HepG2 (cell line): Measurements from ENCODE around the gene USP30. TPM values are rescaled to one million over a fixed set of nuclear protein-coding genes. Genes with fewer than 3 reads are reported as not detected.

Experiments used
- CEBPB ChIP-seq: IDR thresholded peaks from 2 replicates; pipeline ENCODE4 v1.6.1; 2011; ENCODE audit warnings: low read depth, low read length, improper control_type of control experiment, borderline replicate concordance
- KDM5B ChIP-seq: sonication (generic); formaldehyde crosslinking; IDR thresholded peaks from 2 replicates; pipeline ENCODE4 v1.4.0; 2020; ENCODE audit warnings: missing genetic modification reagents, mild to moderate bottlenecking, borderline replicate concordance
- KDM6A ChIP-seq: IDR thresholded peaks from 2 replicates; pipeline ENCODE4 v1.6.1; 2016; ENCODE audit warnings: low read depth
- MEF2D ChIP-seq: sonication (generic); formaldehyde crosslinking; IDR thresholded peaks from 2 replicates; pipeline ENCODE4 v1.5.1; 2020; ENCODE audit warnings: mild to moderate bottlenecking, missing genetic modification reagents
- MIER2 ChIP-seq: IDR thresholded peaks from 2 replicates; pipeline ENCODE4 v1.6.1; 2016; ENCODE audit warnings: missing biosample characterization, missing genetic modification reagents
- NONO ChIP-seq, 2 experiments: fragments of 450-650 bp in 1 of 2; sonication (generic) in 1 of 2; formaldehyde crosslinking in 1 of 2; IDR thresholded peaks in 1 of 2; conservative IDR thresholded peaks in 1 of 2; 2 replicates each; pipeline versions ENCODE4 v1.6.1 to v1.8.0; 2017 to 2022; ENCODE audit warnings: mild to moderate bottlenecking in 1 of 2, missing genetic modification reagents in 1 of 2, moderate library complexity in 1 of 2
- PBX2 ChIP-seq: IDR thresholded peaks from 2 replicates; pipeline ENCODE4 v1.6.1; 2016; ENCODE audit warnings: control low read depth
- PITX1 ChIP-seq: sonication (generic); formaldehyde crosslinking; IDR thresholded peaks from 2 replicates; pipeline ENCODE4 v1.5.1; 2020; ENCODE audit warnings: mild to moderate bottlenecking, missing genetic modification reagents
- RBFOX2 ChIP-seq: fragments of 200-400 bp; formaldehyde crosslinking; IDR thresholded peaks from 2 replicates; pipeline ENCODE4 v1.6.1; 2017; ENCODE audit warnings: low read depth, mild to moderate bottlenecking, low read length
- REST ChIP-seq, 2 experiments: IDR thresholded peaks; 2 replicates each; pipeline ENCODE4 v1.6.1; 2011 to 2012; ENCODE audit warnings: low read length in 2 of 2, borderline replicate concordance in 1 of 2, low read depth in 1 of 2, mild to moderate bottlenecking in 1 of 2, moderate library complexity in 1 of 2
- SKI ChIP-seq: fragments of 450-650 bp; IDR thresholded peaks from one replicate; pipeline ENCODE4 v1.6.1; 2018; ENCODE audit warnings: mild to moderate bottlenecking; ENCODE audit not compliant: partially characterized antibody
- TFAP4 ChIP-seq: sonication (generic); IDR thresholded peaks from 2 replicates; pipeline ENCODE4 v1.6.1; 2016; ENCODE audit warnings: low read depth, borderline replicate concordance
- THAP11 ChIP-seq: IDR thresholded peaks from 2 replicates; pipeline ENCODE4 v1.6.1; 2016; ENCODE audit warnings: missing biosample characterization, missing genetic modification reagents
- YEATS2 ChIP-seq: sonication (generic); formaldehyde crosslinking; IDR thresholded peaks from 2 replicates; pipeline ENCODE4 v1.4.0; 2020; ENCODE audit warnings: missing genetic modification reagents, borderline replicate concordance
- ZBTB1 ChIP-seq: sonication (generic); formaldehyde crosslinking; IDR thresholded peaks from 2 replicates; pipeline ENCODE4 v1.4.0; 2020; ENCODE audit warnings: missing genetic modification reagents, borderline replicate concordance
- ZHX1 ChIP-seq: sonication (generic); formaldehyde crosslinking; IDR thresholded peaks from 2 replicates; pipeline ENCODE4 v1.8.1; 2022; ENCODE audit warnings: low read depth, mild to moderate bottlenecking, missing genetic modification reagents
- ZMYM3 ChIP-seq: sonication (generic); formaldehyde crosslinking; IDR thresholded peaks from 2 replicates; pipeline ENCODE4 v1.5.1; 2020; ENCODE audit warnings: mild to moderate bottlenecking, missing genetic modification reagents
- ZNF512B ChIP-seq: sonication (generic); formaldehyde crosslinking; IDR thresholded peaks from 2 replicates; pipeline ENCODE4 v1.5.1; 2020; ENCODE audit warnings: missing genetic modification reagents, mild to moderate bottlenecking, borderline replicate concordance
- polyA plus RNA-seq, 8 experiments: library from polyadenylated mRNA; depleted of rRNA in 3 of 8; stranded (reverse) in 7 of 8; unstranded in 1 of 8; fragments of >200 nt; fragmentation: Illumina TruSeq in 4 of 8; extraction: Trizol in 4 of 8; gene quantifications; 2 replicates each; pipeline versions ENCODE4 v1.2.1 to v1.2.3, GENCODE V29; 2011 to 2016; ENCODE audit warnings: low read depth in 4 of 8, missing spikeins in 1 of 8, mixed read lengths in 1 of 8; ENCODE audit not compliant: insufficient read depth in 1 of 8
- total RNA-seq, 5 experiments: library from RNA; depleted of rRNA; stranded (reverse); fragments of >200 nt; fragmentation: Illumina TruSeq; extraction: Trizol; gene quantifications; 2 replicates each; pipeline ENCODE4 v1.2.3, GENCODE V29; 2016; ENCODE audit warnings: low read depth in 1 of 5

USP30 gene
- total and polyA plus RNA-seq, 2 of the 13 experiments (the other 11 are each of a cell fraction or from before 2014, with no cell fraction given), result 11.2 to 20.8 TPM

- TF ChIP-seq NONO (IDR thresholded peaks at IDR 0.05) (no peak), NONO (CRISPR knock-in tag; conservative IDR thresholded peaks at IDR 0.05) (no peak), THAP11 (CRISPR knock-in tag) (0 out of 2 replicates have a peak, but pooled peaks have one; percentile 12), ZMYM3 (CRISPR knock-in tag) (peak; percentile 77), ZNF512B (CRISPR knock-in tag) (no peak), YEATS2 (CRISPR knock-in tag) (no peak; the same call in 1 of the 2 replicates), ZHX1 (CRISPR knock-in tag) (0 out of 2 replicates have a peak, but pooled peaks have one; percentile 62), PBX2 (CRISPR knock-in tag) (no peak), RBFOX2 (no peak), CEBPB (peak; percentile 43; the same call in 1 of the 2 replicates), REST (IDR thresholded peaks at IDR 0.05; ENCODE audit: borderline replicate concordance in 1 of 2, low read depth in 1 of 2, low read length in 2 of 2) (peak in 1 of 2 experiments; percentile 17; a peak in 1 of 4 replicates), ZBTB1 (no peak), MIER2 (CRISPR knock-in tag) (0 out of 2 replicates have a peak, but pooled peaks have one; percentile 68), MEF2D (CRISPR knock-in tag) (peak; percentile 48; the same call in 1 of the 2 replicates), TFAP4 (0 out of 2 replicates have a peak, but pooled peaks have one; percentile 47), SKI (peak; percentile 98), KDM5B (CRISPR knock-in tag) (no peak), KDM6A (0 out of 2 replicates have a peak, but pooled peaks have one; percentile 21), PITX1 (CRISPR knock-in tag) (peak; percentile 75)
Measured at GRCh38 chr12:109087250-109087649, 34.9 kb downstream of the USP30 start (continued).
